HepG2 (cell line): ENCODE measurements around the gene RHBDL1. TPM values are rescaled to one million over a fixed set of nuclear protein-coding genes. Genes with fewer than 3 reads are reported as not detected.
A peak's percentile ranks its signal among the peaks of the same experiment; 100 is the strongest.

Experiments
- ATF3 ChIP-seq: sonication (generic); formaldehyde crosslinking; IDR thresholded peaks from 2 replicates; pipeline ENCODE4 v1.4.0; 2020; ENCODE audit warnings: missing genetic modification reagents
- FOSL1 ChIP-seq: sonication (generic); formaldehyde crosslinking; IDR thresholded peaks from 2 replicates; pipeline ENCODE4 v1.9.0; 2021; ENCODE audit warnings: missing genetic modification reagents, borderline replicate concordance
- MAFG ChIP-seq: sonication (generic); formaldehyde crosslinking; IDR thresholded peaks from 2 replicates; pipeline ENCODE4 v1.5.1; 2020; ENCODE audit warnings: mild to moderate bottlenecking, missing genetic modification reagents
- RFX5 ChIP-seq: IDR thresholded peaks from 2 replicates; pipeline ENCODE4 v1.6.1; 2011; ENCODE audit warnings: low read depth, low read length, improper control_type of control experiment
- SAFB2 ChIP-seq: sonication (generic); formaldehyde crosslinking; IDR thresholded peaks from 2 replicates; pipeline ENCODE4 v1.5.1; 2020; ENCODE audit warnings: missing genetic modification reagents, low read depth, mild to moderate bottlenecking, borderline replicate concordance
- SIX4 ChIP-seq: sonication (generic); formaldehyde crosslinking; IDR thresholded peaks from 2 replicates; pipeline ENCODE4 v1.4.0; 2020; ENCODE audit warnings: missing genetic modification reagents
- SKI ChIP-seq: fragments of 450-650 bp; IDR thresholded peaks from one replicate; pipeline ENCODE4 v1.6.1; 2018; ENCODE audit warnings: mild to moderate bottlenecking; ENCODE audit not compliant: partially characterized antibody
- TFE3 ChIP-seq: IDR thresholded peaks from 2 replicates; pipeline ENCODE4 v1.6.1; 2016
- ZHX2 ChIP-seq, 2 experiments: sonication (generic) in 1 of 2; formaldehyde crosslinking in 1 of 2; IDR thresholded peaks; 2 replicates each; pipeline versions ENCODE4 v1.6.1 to v1.9.0; 2014 to 2022; ENCODE audit warnings: antibody characterized with exemption in 1 of 2, borderline replicate concordance in 1 of 2, inconsistent platforms in 1 of 2, low read depth in 1 of 2, missing genetic modification reagents in 1 of 2
- ZNF354B ChIP-seq: sonication (generic); formaldehyde crosslinking; IDR thresholded peaks from 2 replicates; pipeline ENCODE4 v1.8.0; 2022; ENCODE audit warnings: mild to moderate bottlenecking, missing genetic modification reagents
- ZNF781 ChIP-seq: sonication (generic); formaldehyde crosslinking; IDR thresholded peaks from 2 replicates; pipeline ENCODE4 v1.5.1; 2020; ENCODE audit warnings: borderline replicate concordance, mild to moderate bottlenecking, missing genetic modification reagents; ENCODE audit errors: not compliant biosample characterization
- polyA plus RNA-seq, 8 experiments: library from polyadenylated mRNA; depleted of rRNA in 3 of 8; stranded (reverse) in 7 of 8; unstranded in 1 of 8; fragments of >200 nt; fragmentation: Illumina TruSeq in 4 of 8; extraction: Trizol in 4 of 8; gene quantifications; 2 replicates each; pipeline versions ENCODE4 v1.2.1 to v1.2.3, GENCODE V29; 2011 to 2016; ENCODE audit warnings: low read depth in 4 of 8, missing spikeins in 1 of 8, mixed read lengths in 1 of 8; ENCODE audit not compliant: insufficient read depth in 1 of 8
- total RNA-seq, 5 experiments: library from RNA; depleted of rRNA; stranded (reverse); fragments of >200 nt; fragmentation: Illumina TruSeq; extraction: Trizol; gene quantifications; 2 replicates each; pipeline ENCODE4 v1.2.3, GENCODE V29; 2016; ENCODE audit warnings: low read depth in 1 of 5
- TF ChIP-seq, protein P1 (sequence below): sonication (generic); formaldehyde crosslinking; conservative IDR thresholded peaks from 2 replicates; pipeline ENCODE4 v1.8.1; 2023; ENCODE audit warnings: missing genetic modification reagents
- TF ChIP-seq, protein P2 (sequence below): sonication (generic); formaldehyde crosslinking; IDR thresholded peaks from 2 replicates; pipeline ENCODE4 v1.4.0; 2020; ENCODE audit warnings: mild to moderate bottlenecking, missing genetic modification reagents
- TF ChIP-seq, protein P3 (sequence below): sonication (generic); formaldehyde crosslinking; IDR thresholded peaks from 2 replicates; pipeline ENCODE4 v1.5.0; 2020; ENCODE audit warnings: missing genetic modification reagents

The RHBDL1 gene
- total and polyA plus RNA-seq, 2 of the 13 experiments (the other 11 are each of a cell fraction or from before 2014, with no cell fraction given): 1.8 to 3.8 TPM

DNA sequence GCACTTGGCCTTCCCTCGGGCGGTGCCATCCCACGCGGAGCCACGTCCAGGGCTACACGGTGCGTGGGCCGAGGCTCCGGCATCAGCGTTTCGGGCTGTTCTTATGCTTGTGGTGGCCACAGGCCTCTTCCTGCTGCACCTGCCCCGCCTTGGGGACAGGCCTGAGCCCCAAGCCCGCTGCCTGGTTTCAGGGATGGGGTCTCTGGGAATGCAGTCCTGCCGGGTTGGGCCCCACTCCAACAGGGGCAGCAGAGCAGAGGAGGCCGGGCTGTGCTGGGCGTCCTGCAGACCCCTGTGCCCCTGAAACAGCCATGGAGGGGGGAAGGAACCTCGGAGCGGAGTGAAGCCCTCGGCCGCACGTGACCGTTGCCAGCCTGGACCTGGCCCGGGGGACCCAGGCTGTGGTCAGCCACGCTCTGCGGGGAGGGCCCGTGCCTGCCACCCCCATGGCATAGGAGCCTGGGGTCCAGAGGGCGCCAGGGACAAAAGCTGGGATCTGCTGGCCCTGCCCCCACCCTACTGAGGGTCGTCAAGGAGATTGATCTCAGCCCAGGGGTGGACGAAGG lies 45.1 kb upstream of the RHBDL1 start (continued):
- TF ChIP-seq, protein P1, sequence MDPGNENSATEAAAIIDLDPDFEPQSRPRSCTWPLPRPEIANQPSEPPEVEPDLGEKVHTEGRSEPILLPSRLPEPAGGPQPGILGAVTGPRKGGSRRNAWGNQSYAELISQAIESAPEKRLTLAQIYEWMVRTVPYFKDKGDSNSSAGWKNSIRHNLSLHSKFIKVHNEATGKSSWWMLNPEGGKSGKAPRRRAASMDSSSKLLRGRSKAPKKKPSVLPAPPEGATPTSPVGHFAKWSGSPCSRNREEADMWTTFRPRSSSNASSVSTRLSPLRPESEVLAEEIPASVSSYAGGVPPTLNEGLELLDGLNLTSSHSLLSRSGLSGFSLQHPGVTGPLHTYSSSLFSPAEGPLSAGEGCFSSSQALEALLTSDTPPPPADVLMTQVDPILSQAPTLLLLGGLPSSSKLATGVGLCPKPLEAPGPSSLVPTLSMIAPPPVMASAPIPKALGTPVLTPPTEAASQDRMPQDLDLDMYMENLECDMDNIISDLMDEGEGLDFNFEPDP (CRISPR knock-in tag): no peak
- no peak for TF ChIP-seq ATF3 (CRISPR knock-in tag)
- TF ChIP-seq MAFG: no peak
- no peak for TF ChIP-seq RFX5
- no peak for TF ChIP-seq TFE3 (CRISPR knock-in tag)
- TF ChIP-seq, protein P2, sequence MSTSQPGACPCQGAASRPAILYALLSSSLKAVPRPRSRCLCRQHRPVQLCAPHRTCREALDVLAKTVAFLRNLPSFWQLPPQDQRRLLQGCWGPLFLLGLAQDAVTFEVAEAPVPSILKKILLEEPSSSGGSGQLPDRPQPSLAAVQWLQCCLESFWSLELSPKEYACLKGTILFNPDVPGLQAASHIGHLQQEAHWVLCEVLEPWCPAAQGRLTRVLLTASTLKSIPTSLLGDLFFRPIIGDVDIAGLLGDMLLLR (CRISPR knock-in tag): 0 out of 2 replicates have a peak, but pooled peaks have one; percentile 20
- TF ChIP-seq ZNF354B: no peak
- no peak for TF ChIP-seq SAFB2 (CRISPR knock-in tag)
- no peak for TF ChIP-seq ZNF781 (CRISPR knock-in tag)
- TF ChIP-seq FOSL1 (CRISPR knock-in tag): no peak
- TF ChIP-seq ZHX2 (IDR thresholded peaks at IDR 0.05; ENCODE audit: low read depth): no peak; the same call in 1 of the 2 replicates
- TF ChIP-seq ZHX2 (CRISPR knock-in tag; IDR thresholded peaks at IDR 0.05; ENCODE audit: borderline replicate concordance): 0 out of 2 replicates have a peak, but pooled peaks have one; percentile 28
- peak; percentile 97 for TF ChIP-seq SIX4 (CRISPR knock-in tag)
- TF ChIP-seq, protein P3, sequence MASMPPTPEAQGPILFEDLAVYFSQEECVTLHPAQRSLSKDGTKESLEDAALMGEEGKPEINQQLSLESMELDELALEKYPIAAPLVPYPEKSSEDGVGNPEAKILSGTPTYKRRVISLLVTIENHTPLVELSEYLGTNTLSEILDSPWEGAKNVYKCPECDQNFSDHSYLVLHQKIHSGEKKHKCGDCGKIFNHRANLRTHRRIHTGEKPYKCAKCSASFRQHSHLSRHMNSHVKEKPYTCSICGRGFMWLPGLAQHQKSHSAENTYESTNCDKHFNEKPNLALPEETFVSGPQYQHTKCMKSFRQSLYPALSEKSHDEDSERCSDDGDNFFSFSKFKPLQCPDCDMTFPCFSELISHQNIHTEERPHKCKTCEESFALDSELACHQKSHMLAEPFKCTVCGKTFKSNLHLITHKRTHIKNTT (CRISPR knock-in tag): 0 out of 2 replicates have a peak, but pooled peaks have one; percentile 44
- no peak for TF ChIP-seq SKI
